Uterus (tissue), 4 donors: ENCODE results near the gene IGFL1. TPM values are rescaled to one million over a fixed set of nuclear protein-coding genes. Genes with fewer than 3 reads are reported as not detected.
"Not testable (repeated sequence)": the region's sequence is repeated elsewhere in the genome, so short reads cannot be mapped to it uniquely, and the experiment has no call there.

ENCODE experiments used
- DNase-seq, 2 donors: peaks; one replicate each; pipeline ENCODE4 v3.0.0-alpha.2; 2019 to 2020
- H3K27ac ChIP-seq, 2 donors: fragments of 200-600 bp; sonication (generic); 1 replicate in 1 of 2; 2 replicates in 1 of 2; pipeline ENCODE4 v1.5.1; 2016 to 2018
- H3K27me3 ChIP-seq, 2 donors: fragments of 200-600 bp; sonication (generic); one replicate each; pipeline ENCODE4 v1.5.1; 2018 to 2019; ENCODE audit warnings: control low read depth in 1 of 2
- H3K36me3 ChIP-seq, 2 donors: fragments of 200-600 bp; sonication (generic); one replicate each; pipeline ENCODE4 v1.5.1; 2019; ENCODE audit warnings: control low read depth in 1 of 2
- H3K4me1 ChIP-seq, 2 donors: fragments of 200-600 bp; sonication (generic); one replicate each; pipeline ENCODE4 v1.5.1; 2018 to 2019; ENCODE audit warnings: control low read depth in 1 of 2
- H3K4me3 ChIP-seq, 2 donors: fragments of 200-600 bp; sonication (generic); 1 replicate in 1 of 2; 2 replicates in 1 of 2; pipeline ENCODE4 v1.5.1; 2018 to 2019; ENCODE audit warnings: mild to moderate bottlenecking in 1 of 2
- H3K9me3 ChIP-seq, 2 donors: fragments of 200-600 bp; sonication (generic); one replicate each; pipeline ENCODE4 v1.5.1; 2019; ENCODE audit warnings: control low read depth in 1 of 2
- CTCF ChIP-seq, 4 experiments: fragments of 200-600 bp in 2 of 4; fragments of 450-650 bp in 2 of 4; sonication (generic) in 2 of 4; IDR thresholded peaks; one replicate each; pipeline ENCODE4 v1.5.1; 2016 to 2019; ENCODE audit warnings: antibody characterized with exemption in 4 of 4, mild to moderate bottlenecking in 2 of 4, moderate library complexity in 1 of 4
- POLR2A ChIP-seq, 2 donors: fragments of 450-650 bp; IDR thresholded peaks; one replicate each; pipeline ENCODE4 v1.6.1; 2016; ENCODE audit warnings: antibody characterized with exemption in 2 of 2, mild to moderate bottlenecking in 1 of 2, moderate library complexity in 1 of 2
- intact Hi-C: fragments of 100-400 bp; cut with DNase I; formaldehyde crosslinking; loops from one replicate; pipeline ENCODE4 v1.15.1; 2023; ENCODE audit warnings: low total_unique reads
- total RNA-seq, 4 donors: library from RNA; depleted of rRNA in 3 of 4; stranded (reverse); fragments of >200 nt in 3 of 4; gene quantifications; one replicate each; pipeline versions ENCODE4 v1.1.0 to v1.2.4, GENCODE V29; 2014 to 2023
- donor health status: DM: yes; HTN: yes; CAD: no.

The IGFL1 gene
- total RNA-seq, 4 donors from 2014 or later = not detected

DNA sequence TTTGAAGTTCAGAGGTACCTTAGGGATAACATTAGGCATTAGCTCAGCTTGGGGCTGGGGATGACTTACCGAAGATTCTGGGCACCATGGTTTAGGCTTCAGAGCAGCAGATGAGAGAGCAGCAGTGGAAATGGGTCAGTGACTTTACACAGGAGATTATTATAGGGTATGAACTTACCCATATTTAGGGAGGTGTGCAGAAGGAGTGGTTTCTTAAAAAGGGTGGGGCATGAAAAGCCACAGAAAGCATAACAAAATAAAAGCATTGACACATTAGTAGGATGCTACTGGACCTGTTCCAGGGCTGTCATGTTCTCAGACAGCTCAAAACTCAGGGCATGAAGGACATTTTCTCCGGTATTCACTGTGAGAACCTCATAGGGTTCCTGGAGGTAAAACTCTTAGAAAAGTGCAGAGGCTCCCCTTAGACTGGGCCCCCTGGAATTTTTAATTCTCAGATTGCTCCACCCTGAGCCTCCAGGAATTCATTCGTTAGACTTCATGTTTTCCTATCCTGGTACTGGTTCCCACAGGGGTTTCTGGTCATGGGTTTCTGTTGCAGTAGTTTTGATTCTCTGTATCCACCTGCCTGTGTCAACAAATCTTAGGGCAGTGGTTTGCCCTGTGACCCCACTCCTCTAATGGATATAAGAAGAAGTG lies 20.7 kb downstream of the IGFL1 start:
- H3K4me1 ChIP-seq = no peaks in the 10 kb centered on the region
- no peak for TF ChIP-seq CTCF (IDR thresholded peaks at IDR 0.05)
- no peak for TF ChIP-seq POLR2A (IDR thresholded peaks at IDR 0.05)

GRCh38 chr19:46251416-46251815 lies 21.9 kb downstream of the IGFL1 start:
- Histone ChIP-seq H3K36me3 (no peaks in the 10 kb centered on the region), H3K9me3 (no peaks in the 10 kb centered on the region), H3K27ac (no peak overlapping the region), H3K4me3 (no peak overlapping the region), H3K4me1 (no peaks in the 10 kb centered on the region), H3K27me3 (no peaks in the 10 kb centered on the region)
- TF ChIP-seq POLR2A (IDR thresholded peaks at IDR 0.05) = no peak
- TF ChIP-seq CTCF (IDR thresholded peaks at IDR 0.05) = no peak
- DNase-seq = no peak
- intact Hi-C loops = loop anchor here (10.0 kb wide), 1 partner anchor 47 kb away; no protein-coding TSS in a partner anchor

More for the DNA sequence above, 20.7 kb downstream of the IGFL1 start:
- intact Hi-C loops = loop anchor here (10.0 kb wide), 1 partner anchor 45 kb away; no protein-coding TSS in a partner anchor
- Histone ChIP-seq H3K4me3 (no peak overlapping the region), H3K36me3 (no peaks in the 10 kb centered on the region), H3K27me3 (no peaks in the 10 kb centered on the region), H3K9me3 (no peaks in the 10 kb centered on the region), H3K27ac (no peak overlapping the region)
- no peak for DNase-seq

DNA sequence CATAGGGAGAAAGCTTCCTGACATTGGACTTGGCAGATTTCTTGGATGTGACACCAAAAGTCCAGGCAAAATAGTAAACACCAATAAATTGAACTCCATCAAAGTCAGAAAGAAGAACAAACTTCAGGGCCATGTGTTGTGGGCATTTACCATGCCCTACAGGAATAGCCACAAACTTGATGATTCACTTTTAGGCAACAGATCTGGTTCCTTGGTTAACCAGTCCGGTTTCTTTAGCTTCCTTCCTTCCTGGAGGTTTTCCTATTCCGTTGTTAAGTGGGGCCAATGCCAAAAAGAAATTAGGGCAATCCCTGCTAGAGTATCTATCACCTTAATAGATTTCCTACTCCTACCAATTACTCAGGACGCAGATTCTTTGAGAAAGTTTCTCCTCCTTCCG lies 25.2 kb downstream of the IGFL1 start:
- no peak for DNase-seq
- Histone ChIP-seq H3K9me3 (no peaks in the 10 kb centered on the region), H3K4me1 (no peaks in the 10 kb centered on the region), H3K36me3 (no peaks in the 10 kb centered on the region), H3K27me3 (no peaks in the 10 kb centered on the region), H3K27ac (no peak overlapping the region), H3K4me3 (no peak overlapping the region)
- intact Hi-C loops = loop anchor here (10.0 kb wide), 1 partner anchor 50 kb away; no protein-coding TSS in a partner anchor
- TF ChIP-seq CTCF (IDR thresholded peaks at IDR 0.05) = no peak
- no peak for TF ChIP-seq POLR2A (IDR thresholded peaks at IDR 0.05)

DNA sequence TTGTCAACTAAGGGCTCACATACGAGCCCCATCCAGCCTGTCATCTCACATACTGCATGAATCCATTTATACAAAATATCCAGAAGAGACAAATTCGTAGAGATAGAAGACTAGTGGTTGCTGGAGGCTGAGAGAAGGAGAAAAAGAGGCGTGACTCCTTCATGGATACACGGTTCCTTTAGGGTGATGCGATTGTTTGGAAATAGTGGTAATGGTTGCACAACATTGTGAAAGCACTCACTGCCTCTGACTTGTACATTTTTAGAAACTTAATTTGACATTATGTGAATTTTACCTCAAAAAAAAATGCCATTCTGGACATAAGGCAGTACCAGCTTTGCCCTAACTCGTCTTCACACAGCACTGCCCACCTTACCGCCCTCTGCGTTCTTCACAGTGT lies 27.3 kb downstream of the IGFL1 start:
- TF ChIP-seq POLR2A (IDR thresholded peaks at IDR 0.05) = no peak
- no peak for TF ChIP-seq CTCF (IDR thresholded peaks at IDR 0.05)
- intact Hi-C loops = loop anchor here (10.0 kb wide), 1 partner anchor 52 kb away; no protein-coding TSS in a partner anchor
- H3K4me1 ChIP-seq = no peaks in the 10 kb centered on the region
- H3K4me3 ChIP-seq = no peak overlapping the region
- no peaks in the 10 kb centered on the region for H3K27me3 ChIP-seq
- H3K36me3 ChIP-seq = no peaks in the 10 kb centered on the region
- H3K27ac ChIP-seq = no peak overlapping the region
- no peaks in the 10 kb centered on the region for H3K9me3 ChIP-seq
- no peak for DNase-seq

DNA sequence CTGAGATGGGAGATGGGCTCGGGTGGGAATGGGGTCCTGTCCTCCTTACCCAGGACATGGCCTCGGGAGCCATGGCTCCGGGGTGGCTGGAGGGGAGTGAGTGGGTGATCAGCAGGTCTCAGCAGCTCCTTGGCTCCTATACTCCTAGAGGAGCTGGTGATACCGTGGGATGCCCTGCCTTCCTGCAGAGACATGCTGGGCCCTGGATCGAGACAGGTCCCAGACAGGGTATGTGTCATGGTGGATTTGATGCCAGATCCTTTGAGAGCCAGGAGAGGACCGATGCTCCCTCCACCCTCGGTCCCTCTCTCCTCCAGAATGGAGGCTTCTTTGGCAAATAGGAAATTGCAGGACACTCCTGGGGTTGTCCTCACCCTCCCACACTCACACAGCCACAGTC lies 32.0 kb downstream of the IGFL1 start:
- intact Hi-C loops = loop anchor here (5.0 kb wide), 1 partner anchor 184 kb away; no protein-coding TSS in a partner anchor
- not testable (repeated sequence) for H3K36me3 ChIP-seq, DNase-seq, H3K4me1 ChIP-seq, H3K27me3 ChIP-seq, H3K27ac ChIP-seq, H3K4me3 ChIP-seq, H3K9me3 ChIP-seq

GRCh38 chr19:46262684-46263296 lies 33.2 kb downstream of the IGFL1 start:
- H3K9me3 ChIP-seq, H3K4me1 ChIP-seq, H3K4me3 ChIP-seq, H3K27me3 ChIP-seq, H3K36me3 ChIP-seq, H3K27ac ChIP-seq, DNase-seq: not testable (repeated sequence)
- intact Hi-C loops = loop anchor here (2.0 to 5.0 kb wide), 2 partner anchors 185 to 234 kb away; no protein-coding TSS in a partner anchor

GRCh38 chr19:46264801-46265200 lies 35.3 kb downstream of the IGFL1 start:
- H3K27ac ChIP-seq, H3K27me3 ChIP-seq, H3K9me3 ChIP-seq, DNase-seq, H3K36me3 ChIP-seq, H3K4me1 ChIP-seq, H3K4me3 ChIP-seq: not testable (repeated sequence)
- intact Hi-C loops = loop anchor here (5.0 kb wide), 1 partner anchor 188 kb away; no protein-coding TSS in a partner anchor
